ENCODE data around the gene PC.
"Not testable (repeated sequence)": the region's sequence is repeated elsewhere in the genome, so short reads cannot be mapped to it uniquely, and the experiment has no call there.

The PC gene

GRCh38 chr11:67001332-67001731 lies 43.1 kb upstream of the PC start:
- no peak overlapping the region for H3K4me3 ChIP-seq (ENCODE audit: low read depth, low read length)
- no peak for DNase-seq (ENCODE audit: low read depth)
- TF ChIP-seq, protein P1, sequence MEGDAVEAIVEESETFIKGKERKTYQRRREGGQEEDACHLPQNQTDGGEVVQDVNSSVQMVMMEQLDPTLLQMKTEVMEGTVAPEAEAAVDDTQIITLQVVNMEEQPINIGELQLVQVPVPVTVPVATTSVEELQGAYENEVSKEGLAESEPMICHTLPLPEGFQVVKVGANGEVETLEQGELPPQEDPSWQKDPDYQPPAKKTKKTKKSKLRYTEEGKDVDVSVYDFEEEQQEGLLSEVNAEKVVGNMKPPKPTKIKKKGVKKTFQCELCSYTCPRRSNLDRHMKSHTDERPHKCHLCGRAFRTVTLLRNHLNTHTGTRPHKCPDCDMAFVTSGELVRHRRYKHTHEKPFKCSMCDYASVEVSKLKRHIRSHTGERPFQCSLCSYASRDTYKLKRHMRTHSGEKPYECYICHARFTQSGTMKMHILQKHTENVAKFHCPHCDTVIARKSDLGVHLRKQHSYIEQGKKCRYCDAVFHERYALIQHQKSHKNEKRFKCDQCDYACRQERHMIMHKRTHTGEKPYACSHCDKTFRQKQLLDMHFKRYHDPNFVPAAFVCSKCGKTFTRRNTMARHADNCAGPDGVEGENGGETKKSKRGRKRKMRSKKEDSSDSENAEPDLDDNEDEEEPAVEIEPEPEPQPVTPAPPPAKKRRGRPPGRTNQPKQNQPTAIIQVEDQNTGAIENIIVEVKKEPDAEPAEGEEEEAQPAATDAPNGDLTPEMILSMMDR (conservative IDR thresholded peaks at IDR 0.05; ENCODE audit: low read depth, low read length) = no peak

- TF ChIP-seq, protein P1 (conservative IDR thresholded peaks at IDR 0.05; ENCODE audit: low read depth, low read length) = no peak
- H3K4me3 ChIP-seq (ENCODE audit: low read depth, low read length) = no peak overlapping the region
- no peak for DNase-seq (ENCODE audit: low read depth)
Measured at GRCh38 chr11:66999555-66999954, 41.4 kb upstream of the PC start.

GRCh38 chr11:66996609-66997273 lies 38.6 kb upstream of the PC start:
- peak; percentile 74 for DNase-seq (ENCODE audit: low read depth)
- TF ChIP-seq, protein P1 (conservative IDR thresholded peaks at IDR 0.05; ENCODE audit: low read depth, low read length) = no peak
- H3K4me3 ChIP-seq (ENCODE audit: low read depth, low read length) = no peak overlapping the region

DNA sequence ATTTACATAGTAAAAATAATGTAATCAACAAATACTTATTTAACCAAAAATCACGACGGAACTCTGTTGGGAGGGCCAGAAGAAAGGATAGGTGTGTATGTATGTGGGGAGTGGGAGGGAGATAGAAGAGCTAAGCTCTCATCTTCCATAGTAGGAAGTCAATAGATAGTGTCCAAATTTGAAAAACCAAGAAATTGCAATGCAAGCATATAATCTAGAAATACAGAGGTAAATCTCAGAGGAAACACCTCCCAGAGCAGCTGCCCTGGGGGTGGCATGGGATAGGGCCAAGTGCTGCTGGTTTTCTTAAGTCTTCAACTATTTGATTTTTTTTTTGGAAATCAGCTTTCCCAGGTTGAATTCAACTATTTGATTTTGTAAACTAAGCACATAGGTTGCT lies 33.9 kb upstream of the PC start:
- DNase-seq (ENCODE audit: low read depth) = no peak
- TF ChIP-seq, protein P1 (conservative IDR thresholded peaks at IDR 0.05; ENCODE audit: low read depth, low read length) = no peak

GRCh38 chr11:66989360-66989759 lies 31.2 kb upstream of the PC start:
- not testable (repeated sequence) for H3K4me3 ChIP-seq (ENCODE audit: low read depth, low read length); DNase-seq (ENCODE audit: low read depth)

More for the DNA sequence above, 33.9 kb upstream of the PC start:
- no peak overlapping the region for H3K4me3 ChIP-seq (ENCODE audit: low read depth, low read length)

GRCh38 chr11:66988741-66989140 lies 30.6 kb upstream of the PC start:
- H3K4me3 ChIP-seq (ENCODE audit: low read depth, low read length); DNase-seq (ENCODE audit: low read depth): not testable (repeated sequence)

- H3K4me3 ChIP-seq (ENCODE audit: low read depth, low read length) = no peak overlapping the region
- TF ChIP-seq, protein P1 (conservative IDR thresholded peaks at IDR 0.05; ENCODE audit: low read depth, low read length) = no peak
- DNase-seq (ENCODE audit: low read depth) = no peak
Measured at GRCh38 chr11:66987924-66988637, 29.9 kb upstream of the PC start.

- TF ChIP-seq, protein P1 (conservative IDR thresholded peaks at IDR 0.05; ENCODE audit: low read depth, low read length) = no peak
- DNase-seq (ENCODE audit: low read depth) = no peak
Measured at GRCh38 chr11:66987158-66987620, 29.0 kb upstream of the PC start.

More at GRCh38 chr11:66987158-66987620, 29.0 kb upstream of the PC start:
- no peak overlapping the region for H3K4me3 ChIP-seq (ENCODE audit: low read depth, low read length)

Data from choroid plexus epithelial cell (primary cell).